Liver (tissue), 9 donors: Measurements from ENCODE around the gene C2orf76. TPM values are rescaled to one million over a fixed set of nuclear protein-coding genes. Genes with fewer than 3 reads are reported as not detected.

Experiments
- DNase-seq: peaks from one replicate; pipeline ENCODE4 v3.0.0-alpha.2; 2017; ENCODE audit warnings: low spot score
- H3K27ac ChIP-seq, 2 donors: one replicate each; pipeline ENCODE4 v1.7.0; 2013; ENCODE audit warnings: inconsistent platforms in 2 of 2, low read length in 2 of 2, control low read depth in 1 of 2, low read depth in 1 of 2, mild to moderate bottlenecking in 1 of 2
- H3K27me3 ChIP-seq, 4 donors: one replicate each; pipeline versions ENCODE4 v1.6.1 to v1.7.0; 2013; ENCODE audit warnings: low read length in 3 of 4, inconsistent platforms in 1 of 4, mild to moderate bottlenecking in 1 of 4, moderate library complexity in 1 of 4; ENCODE audit not compliant: control insufficient read depth in 4 of 4, insufficient read depth in 4 of 4
- H3K36me3 ChIP-seq, 4 donors: one replicate each; pipeline versions ENCODE4 v1.6.1 to v1.7.0; 2013; ENCODE audit warnings: low read length in 3 of 4, mild to moderate bottlenecking in 3 of 4, low read depth in 1 of 4, moderate library complexity in 1 of 4; ENCODE audit not compliant: control insufficient read depth in 4 of 4, insufficient read depth in 3 of 4
- H3K4me1 ChIP-seq, 4 donors: one replicate each; pipeline versions ENCODE4 v1.6.1 to v1.7.0; 2013; ENCODE audit warnings: low read length in 3 of 4, mild to moderate bottlenecking in 3 of 4, moderate library complexity in 1 of 4; ENCODE audit not compliant: control insufficient read depth in 4 of 4, insufficient read depth in 4 of 4
- H3K4me3 ChIP-seq, 3 donors: one replicate each; pipeline versions ENCODE4 v1.6.1 to v1.7.0; 2013; ENCODE audit warnings: low read length in 3 of 3, control low read depth in 1 of 3, low read depth in 1 of 3, mild to moderate bottlenecking in 1 of 3
- H3K9ac ChIP-seq, 2 donors: one replicate each; pipeline ENCODE4 v1.7.0; 2013; ENCODE audit warnings: low read length in 2 of 2, mild to moderate bottlenecking in 2 of 2, moderate library complexity in 2 of 2, control low read depth in 1 of 2, low read depth in 1 of 2
- H3K9me3 ChIP-seq, 4 donors: one replicate each; pipeline versions ENCODE4 v1.6.1 to v1.7.0; 2013; ENCODE audit warnings: low read length in 3 of 4; ENCODE audit not compliant: control insufficient read depth in 4 of 4
- ATF3 ChIP-seq: IDR thresholded peaks from 2 replicates; pipeline ENCODE4 v1.6.1; 2016; ENCODE audit warnings: antibody characterized with exemption
- CTCF ChIP-seq: fragments of 150-350 bp; IDR thresholded peaks from 2 replicates; pipeline ENCODE4 v1.5.1; 2017; ENCODE audit warnings: improper control_type of control experiment, low read depth, low read length; ENCODE audit not compliant: missing input control
- EGR1 ChIP-seq, 2 donors: IDR thresholded peaks; 2 replicates each; pipeline ENCODE4 v1.6.1; 2016 to 2018; ENCODE audit warnings: antibody characterized with exemption in 2 of 2, low read depth in 2 of 2
- FOXA1 ChIP-seq: IDR thresholded peaks from 2 replicates; pipeline ENCODE4 v1.6.1; 2016; ENCODE audit warnings: antibody characterized with exemption
- FOXA2 ChIP-seq: IDR thresholded peaks from 2 replicates; pipeline ENCODE4 v1.6.1; 2016; ENCODE audit warnings: antibody characterized with exemption
- GABPA ChIP-seq, 2 donors: IDR thresholded peaks in 1 of 2; conservative IDR thresholded peaks in 1 of 2; 2 replicates each; pipeline ENCODE4 v1.6.1; 2016; ENCODE audit warnings: antibody characterized with exemption in 2 of 2, mild to moderate bottlenecking in 1 of 2, moderate library complexity in 1 of 2
- HNF4A ChIP-seq, 2 donors: conservative IDR thresholded peaks; 2 replicates each; pipeline ENCODE4 v1.6.1; 2016; ENCODE audit warnings: antibody characterized with exemption in 2 of 2, mild to moderate bottlenecking in 2 of 2
- HNF4G ChIP-seq: IDR thresholded peaks from 2 replicates; pipeline ENCODE4 v1.6.1; 2016; ENCODE audit warnings: antibody characterized with exemption
- JUND ChIP-seq, 2 donors: IDR thresholded peaks; 2 replicates each; pipeline ENCODE4 v1.6.1; 2016; ENCODE audit warnings: antibody characterized with exemption in 2 of 2
- MAX ChIP-seq: IDR thresholded peaks from 2 replicates; pipeline ENCODE4 v1.6.1; 2016; ENCODE audit warnings: antibody characterized with exemption
- RAD21 ChIP-seq, 2 donors: IDR thresholded peaks; 2 replicates each; pipeline ENCODE4 v1.6.1; 2016; ENCODE audit warnings: antibody characterized with exemption in 2 of 2, mild to moderate bottlenecking in 2 of 2
- REST ChIP-seq: IDR thresholded peaks from 2 replicates; pipeline ENCODE4 v1.6.1; 2016; ENCODE audit warnings: antibody characterized with exemption, mild to moderate bottlenecking
- RXRA ChIP-seq, 2 donors: IDR thresholded peaks; 2 replicates each; pipeline ENCODE4 v1.6.1; 2017 to 2018; ENCODE audit warnings: antibody characterized with exemption in 2 of 2, mild to moderate bottlenecking in 1 of 2
- SP1 ChIP-seq: IDR thresholded peaks from 2 replicates; pipeline ENCODE4 v1.6.1; 2018; ENCODE audit warnings: antibody characterized with exemption, mild to moderate bottlenecking
- TAF1 ChIP-seq: conservative IDR thresholded peaks from 2 replicates; pipeline ENCODE4 v1.6.1; 2016; ENCODE audit warnings: antibody characterized with exemption, mild to moderate bottlenecking
- YY1 ChIP-seq: IDR thresholded peaks from 2 replicates; pipeline ENCODE4 v1.6.1; 2016; ENCODE audit warnings: antibody characterized with exemption, mild to moderate bottlenecking
- ZBTB33 ChIP-seq: IDR thresholded peaks from 2 replicates; pipeline ENCODE4 v1.6.1; 2016; ENCODE audit warnings: antibody characterized with exemption
- WGBS: extraction: QIAGEN DNeasy Blood & Tissue Kit; methylation state at CpG from one replicate; pipeline ENCODE4 v1.1.7; 2013; 5-methylcytosine and 5-hydroxymethylcytosine counted together
- polyA plus RNA-seq, 2 donors: library from polyadenylated mRNA; stranded (reverse) in 1 of 2; unstranded in 1 of 2; fragments of 200-250 nt in 1 of 2; fragments of >200 nt in 1 of 2; fragmentation: Nextera tagmentation in 1 of 2; extraction: Ambion mirVana in 1 of 2; gene quantifications; one replicate each; pipeline versions ENCODE4 v1.2.1 to v1.2.3, GENCODE V29; 2013 to 2015
- total RNA-seq, 2 donors: library from RNA; depleted of rRNA; stranded (reverse); fragments of >200 nt; gene quantifications; one replicate each; pipeline ENCODE4 v1.2.3, GENCODE V29; 2014
- donor health status: healthy.
- donor health status: healthy.
- donor health status: healthy.
- donor health status: healthy.
- donor health status: healthy.

Gene C2orf76
- total and polyA plus RNA-seq, 4 donors: 2.7 to 6.3 (median 4.6) TPM

GRCh38 chr2:119267604-119268003 lies 99.0 kb downstream of the C2orf76 start:
- H3K27ac ChIP-seq: no peak overlapping the region

GRCh38 chr2:119266091-119266589 lies 100.5 kb downstream of the C2orf76 start:
- Histone ChIP-seq H3K4me3 (no peak overlapping the region), H3K27me3 (no peaks in the 10 kb centered on the region), H3K9me3 (no peaks in the 10 kb centered on the region), H3K36me3 (peaks cover 9 to 40% (median 24%) of the 10 kb centered on the region in 4 donors), H3K4me1 (no peaks in the 10 kb centered on the region), H3K27ac (no peak overlapping the region), H3K9ac (no peak overlapping the region)
- DNase-seq: no peak
- TF ChIP-seq HNF4A (conservative IDR thresholded peaks at IDR 0.05) (no peak), TAF1 (no peak), SP1 (no peak), HNF4G (no peak), FOXA2 (no peak), RXRA (IDR thresholded peaks at IDR 0.05) (no peak), RAD21 (IDR thresholded peaks at IDR 0.05) (no peak), YY1 (no peak), JUND (IDR thresholded peaks at IDR 0.05) (no peak), ATF3 (no peak), MAX (no peak), FOXA1 (no peak), CTCF (no peak)
- WGBS: 93% methylated on average over 8 of the region's 8 CpGs

More at GRCh38 chr2:119267604-119268003, 99.0 kb downstream of the C2orf76 start:
- no peaks in the 10 kb centered on the region for H3K4me1 ChIP-seq
- TF ChIP-seq RXRA (IDR thresholded peaks at IDR 0.05) (no peak), EGR1 (IDR thresholded peaks at IDR 0.05; ENCODE audit: low read depth in 2 of 2) (no peak), FOXA2 (no peak), SP1 (no peak), FOXA1 (no peak), GABPA (IDR thresholded peaks at IDR 0.05 in 1 of 2, conservative IDR thresholded peaks at IDR 0.05 in 1 of 2) (no peak), ZBTB33 (no peak), JUND (IDR thresholded peaks at IDR 0.05) (no peak)
- no peaks in the 10 kb centered on the region for H3K27me3 ChIP-seq
- H3K36me3 ChIP-seq: peaks cover 5 to 30% (median 18%) of the 10 kb centered on the region in 4 donors
- H3K9ac ChIP-seq: no peak overlapping the region
- no peak overlapping the region for H3K4me3 ChIP-seq
- no peak for DNase-seq
- no peaks in the 10 kb centered on the region for H3K9me3 ChIP-seq

- Histone ChIP-seq H3K9me3 (no peaks in the 10 kb centered on the region), H3K27ac (no peak overlapping the region), H3K27me3 (no peaks in the 10 kb centered on the region), H3K36me3 (peaks cover 9 to 44% (median 28%) of the 10 kb centered on the region in 4 donors), H3K4me1 (no peaks in the 10 kb centered on the region), H3K9ac (no peak overlapping the region), H3K4me3 (no peak overlapping the region)
- no peak for DNase-seq
- WGBS: 95% methylated on average over 6 of the region's 6 CpGs
- TF ChIP-seq JUND (IDR thresholded peaks at IDR 0.05) (no peak), ATF3 (no peak), FOXA2 (no peak), EGR1 (IDR thresholded peaks at IDR 0.05; ENCODE audit: low read depth in 2 of 2) (no peak), FOXA1 (no peak), HNF4A (conservative IDR thresholded peaks at IDR 0.05) (no peak), REST (no peak), MAX (no peak), RAD21 (IDR thresholded peaks at IDR 0.05) (no peak), GABPA (IDR thresholded peaks at IDR 0.05 in 1 of 2, conservative IDR thresholded peaks at IDR 0.05 in 1 of 2) (no peak), HNF4G (no peak)
These were observed 101.0 kb downstream of the C2orf76 start for GRCh38 chr2:119265693-119266066.
